HG02642 (cell line): ENCODE measurements around the gene CRB2.

Source experiments
- ATAC-seq: cut with Tn5 transposase; IDR thresholded peaks from one replicate; pipeline ENCODE4 v1.9.1; 2021; ENCODE audit warnings: mild to moderate bottlenecking; ENCODE audit not compliant: unreplicated experiment, poor library complexity

Gene CRB2

DNA sequence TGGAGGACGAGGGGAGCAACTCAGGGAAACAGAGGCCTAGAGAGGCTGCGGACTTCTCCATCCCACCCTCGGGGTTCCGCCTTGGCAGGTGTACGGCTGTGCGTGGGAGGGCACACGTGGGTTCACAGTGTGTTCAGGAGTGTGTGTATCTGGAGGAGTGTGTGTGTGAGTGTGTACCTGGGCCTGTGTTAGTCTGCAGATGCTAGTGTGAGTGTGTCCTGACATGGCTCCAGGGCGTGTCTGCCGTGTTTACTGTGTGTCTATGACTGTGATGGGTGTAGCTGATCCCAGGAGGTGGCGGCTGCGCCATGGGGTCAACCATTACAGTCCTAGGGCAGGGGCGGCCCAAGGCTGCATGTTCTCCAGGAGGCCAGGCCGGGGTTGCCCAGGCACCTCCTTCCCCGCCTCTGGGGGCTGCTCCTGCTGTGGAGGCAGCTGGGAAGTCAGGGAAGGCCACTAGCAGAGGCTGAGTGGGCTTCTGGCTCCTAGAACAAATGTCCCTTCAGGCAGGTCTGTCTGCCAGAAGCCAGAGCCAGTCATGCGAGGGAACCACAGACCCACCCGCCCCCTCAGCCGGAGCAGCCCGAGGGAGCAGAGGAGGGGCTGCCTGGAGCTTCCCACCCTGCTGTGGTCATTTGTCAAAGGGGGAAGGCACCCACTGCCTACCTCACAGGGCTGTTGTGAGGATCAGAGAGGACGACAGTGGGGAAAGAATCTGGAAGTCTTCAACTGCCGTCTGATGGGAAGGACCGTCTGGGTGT, 21.4 kb downstream of the CRB2 start:
- no peak for ATAC-seq

DNA sequence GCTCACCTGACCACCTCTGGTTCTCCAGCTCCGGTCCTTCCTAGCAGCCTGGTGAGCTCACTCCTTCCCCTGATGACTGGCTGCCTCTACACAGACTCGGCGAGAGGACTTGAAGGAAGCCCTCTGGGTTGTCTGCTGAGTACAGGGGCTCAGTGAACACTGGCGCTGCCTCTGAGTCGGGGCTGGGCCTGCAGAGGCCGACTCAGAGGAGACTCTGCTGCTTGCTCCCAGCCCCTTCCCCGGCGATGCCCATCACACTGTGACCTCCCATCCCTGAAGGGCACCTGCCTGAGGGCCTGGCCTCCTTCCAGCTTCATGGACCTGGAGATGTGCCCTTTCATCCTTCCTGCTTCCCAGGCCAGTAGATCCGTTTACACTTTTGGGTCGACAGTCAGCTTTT, 22.0 kb downstream of the CRB2 start:
- no peak for ATAC-seq

GRCh38 chr9:123378956-123379660, 23.1 kb downstream of the CRB2 start:
- no peak for ATAC-seq

DNA sequence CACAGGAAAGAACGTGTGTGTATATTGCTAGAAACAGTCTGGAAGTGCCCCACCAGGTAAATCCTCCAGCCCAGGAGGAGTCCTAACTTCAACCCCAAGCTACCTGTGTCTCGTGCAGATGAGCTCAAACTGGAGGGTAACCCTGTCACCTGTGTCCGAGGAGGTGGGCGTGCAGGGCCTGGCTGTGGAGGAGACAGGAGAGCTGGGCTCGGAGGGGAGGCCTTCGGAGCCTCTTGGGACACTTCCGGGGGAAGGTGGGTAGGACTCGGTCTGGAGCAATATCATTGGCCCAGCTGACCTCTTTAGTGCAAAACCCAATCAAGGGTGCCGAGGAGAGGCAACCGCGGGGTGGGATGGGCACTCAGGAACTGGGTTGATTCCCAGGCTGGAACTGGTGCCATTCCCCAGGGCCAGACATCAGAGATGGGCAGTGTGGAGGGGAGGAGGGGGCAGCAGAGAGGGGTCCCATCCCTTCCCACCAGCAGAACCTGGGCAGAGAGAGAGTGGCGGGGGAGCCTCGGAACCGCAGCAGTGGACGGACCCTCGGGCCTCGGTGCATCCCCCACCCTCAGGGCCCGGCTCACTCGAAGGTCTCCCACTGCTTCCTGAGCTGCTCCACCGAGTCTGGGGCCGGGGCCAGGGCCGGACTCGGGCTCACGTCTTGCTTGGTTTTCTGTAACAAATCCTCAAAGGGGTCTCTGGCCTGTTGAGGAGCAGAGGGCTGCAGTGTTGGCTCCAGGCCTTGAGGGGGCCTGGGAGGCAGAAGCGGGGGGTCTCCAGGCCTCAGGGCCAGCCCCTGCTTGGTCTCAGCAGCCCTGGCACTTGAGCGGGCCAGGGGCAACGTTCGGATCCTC, 25.1 kb downstream of the CRB2 start:
- ATAC-seq, result no peak

- ATAC-seq, result no peak
Measured at GRCh38 chr9:123382653-123383511, 26.9 kb downstream of the CRB2 start.

DNA sequence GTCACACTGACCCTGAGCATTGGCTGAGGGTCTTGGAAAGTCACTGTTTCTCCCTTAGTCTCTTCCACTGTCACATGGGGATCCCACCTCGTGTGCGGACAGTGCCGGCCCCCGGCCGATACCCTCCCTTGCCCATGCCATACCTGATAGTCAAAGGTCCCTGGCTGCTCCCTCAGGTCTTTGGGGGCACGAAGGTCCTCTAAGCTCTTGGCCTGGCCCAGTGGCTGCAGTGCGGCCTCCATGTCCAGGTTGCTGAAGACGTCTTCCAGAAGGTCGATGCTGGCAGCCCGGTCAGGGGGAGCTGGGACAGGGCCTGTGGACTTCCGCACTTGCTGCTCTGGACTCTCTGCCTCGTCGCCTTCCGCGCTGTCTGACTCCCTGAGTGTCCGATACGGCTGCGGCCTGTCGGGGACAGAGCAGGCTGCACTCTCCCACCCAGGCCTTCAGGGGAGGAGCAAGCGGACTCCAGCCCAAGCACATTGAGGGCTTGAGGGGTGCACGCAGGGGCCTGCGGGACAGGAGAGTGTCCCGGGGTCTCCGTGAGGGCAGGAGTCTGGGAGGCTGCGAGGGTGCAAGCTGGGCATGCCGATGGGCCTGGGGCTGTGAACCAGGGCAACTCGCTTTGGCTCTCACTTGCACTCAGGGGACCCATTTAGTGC, 27.6 kb downstream of the CRB2 start:
- no peak for ATAC-seq

DNA sequence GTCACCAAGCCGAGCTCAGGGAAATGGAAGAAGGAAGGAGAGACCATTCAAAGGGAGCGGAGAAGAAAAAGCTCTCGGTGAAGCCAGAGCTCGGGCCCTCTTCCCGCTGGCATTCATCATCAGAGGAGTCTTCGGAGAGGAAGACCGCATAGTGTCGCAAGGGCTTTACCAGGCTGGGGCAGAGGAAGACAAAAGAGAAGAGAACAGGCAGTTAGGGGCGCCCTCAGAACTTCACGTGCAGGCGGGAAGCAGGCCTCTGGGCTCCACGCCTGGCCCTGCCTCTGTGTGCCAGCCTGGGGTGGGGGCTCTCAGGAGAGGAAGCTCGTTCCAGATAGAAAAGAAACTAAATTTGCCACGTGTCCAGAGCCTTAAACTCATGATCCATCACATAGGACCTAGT, 31.7 kb downstream of the CRB2 start:
- ATAC-seq, result no peak

GRCh38 chr9:123389070-123389469, 33.1 kb downstream of the CRB2 start:
- no peak for ATAC-seq

DNA sequence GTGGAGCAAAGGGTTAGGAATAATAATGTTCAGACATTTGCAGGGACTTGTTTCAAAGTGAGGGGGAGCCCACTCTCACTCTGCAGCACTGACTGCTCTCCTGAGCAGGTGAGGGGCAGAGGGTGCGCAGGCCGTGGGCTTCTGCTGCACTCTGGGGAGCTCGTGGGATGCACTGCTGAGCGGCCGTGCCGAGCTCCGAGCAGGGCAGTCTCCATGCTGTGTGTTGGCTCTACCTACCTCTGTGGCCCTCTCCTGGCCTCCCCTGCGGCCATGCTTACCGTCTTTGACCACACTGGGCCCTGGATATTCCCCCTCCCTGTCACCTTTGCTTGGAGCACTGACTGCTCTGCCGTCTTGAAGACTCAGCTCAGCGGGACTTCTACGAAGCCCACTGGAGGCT, 33.7 kb downstream of the CRB2 start:
- ATAC-seq, result no peak

DNA sequence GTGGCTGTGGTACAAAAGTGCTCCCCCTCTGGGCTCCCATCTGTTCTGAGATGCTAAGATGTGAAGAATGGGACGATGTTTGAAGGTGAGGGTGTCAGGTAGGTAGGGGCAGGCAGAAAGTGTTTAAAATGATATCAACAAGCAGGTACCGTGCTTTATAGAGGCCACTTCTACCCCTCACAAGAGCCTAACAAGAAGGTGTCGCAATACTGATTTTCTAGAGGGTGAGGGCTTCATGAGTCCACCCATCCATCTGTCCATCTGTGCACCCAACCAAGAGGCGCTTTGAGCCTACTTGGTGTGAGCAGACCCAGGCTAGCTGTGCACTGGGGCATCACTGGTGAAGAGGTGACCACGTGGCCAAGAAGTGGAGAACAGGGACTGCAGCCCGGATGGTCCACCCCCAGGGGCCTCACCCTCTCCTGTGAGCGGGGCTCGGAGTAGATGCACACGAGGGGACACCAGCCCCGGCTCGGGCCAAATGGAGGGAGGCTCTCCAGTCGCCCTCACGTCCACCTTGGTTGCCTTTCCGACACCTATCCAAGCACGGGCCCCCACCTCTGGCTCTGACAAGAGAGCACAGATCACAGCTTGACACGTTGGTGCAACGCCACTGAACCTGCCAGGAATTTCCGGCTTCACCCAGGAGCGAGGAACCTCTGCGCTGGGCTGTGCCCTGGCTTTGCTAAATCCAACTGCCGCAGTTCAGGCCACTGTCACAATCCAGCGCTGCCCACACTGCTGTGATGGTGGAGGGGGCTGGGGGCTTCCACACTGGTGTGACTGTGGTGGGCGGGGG, 34.5 kb downstream of the CRB2 start:
- no peak for ATAC-seq

DNA sequence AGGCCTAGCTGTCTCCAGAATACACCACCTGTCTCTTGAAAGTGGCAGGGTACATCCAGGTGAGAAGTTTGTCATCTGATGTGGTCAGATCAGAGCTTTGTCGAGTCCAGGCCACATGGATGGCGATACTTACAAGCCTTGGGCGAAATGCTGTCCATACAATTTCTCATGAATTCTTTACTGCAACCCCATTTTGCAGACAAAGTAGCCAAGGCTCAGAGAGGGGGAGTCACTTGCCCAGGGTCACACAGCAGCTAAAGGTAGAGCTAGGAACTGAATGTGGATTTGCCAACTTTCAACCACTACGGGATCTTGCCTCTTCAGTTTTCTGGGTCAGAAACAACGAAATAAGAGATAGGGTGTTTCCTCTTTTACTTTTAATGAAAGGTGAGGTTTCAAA, 35.2 kb downstream of the CRB2 start:
- no peak for ATAC-seq

DNA sequence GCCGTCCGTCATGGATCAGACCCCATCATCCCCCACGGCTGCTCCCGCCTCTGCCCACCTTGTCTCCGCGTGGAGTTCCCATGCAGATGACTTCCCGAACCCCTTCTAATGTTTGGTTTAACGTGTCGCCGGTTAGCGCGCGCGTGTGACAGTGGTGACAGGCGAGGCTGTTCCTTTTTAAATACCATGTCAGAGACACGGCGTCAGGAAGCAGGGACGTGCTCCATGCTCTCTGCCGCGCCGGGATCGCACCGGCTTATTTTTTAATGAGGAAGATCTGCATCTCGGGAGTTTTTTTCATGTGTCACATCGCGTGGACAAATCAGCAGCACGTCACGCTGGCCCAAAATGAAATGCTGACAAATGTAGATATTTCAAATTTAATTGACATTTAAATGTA, 35.9 kb downstream of the CRB2 start:
- ATAC-seq, result no peak

DNA sequence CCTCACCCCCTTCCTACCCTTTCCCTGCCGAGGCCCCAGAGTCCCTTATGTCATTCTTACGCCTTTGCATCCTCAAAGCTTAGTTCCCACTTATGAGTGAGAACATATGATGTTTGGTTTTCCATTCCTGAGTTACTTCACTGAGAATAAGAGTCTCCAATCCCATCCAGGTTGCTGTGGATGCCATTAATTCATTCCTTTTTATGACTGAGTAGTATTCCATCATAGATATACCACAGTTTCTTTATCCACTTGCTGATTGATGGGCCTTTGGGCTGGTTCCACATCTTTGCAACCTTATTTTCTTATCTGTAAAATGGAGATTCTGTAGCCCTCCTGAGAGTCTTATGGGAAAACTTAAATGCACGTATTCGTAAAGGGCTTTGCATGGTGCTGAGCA, 36.8 kb downstream of the CRB2 start:
- ATAC-seq, result no peak

DNA sequence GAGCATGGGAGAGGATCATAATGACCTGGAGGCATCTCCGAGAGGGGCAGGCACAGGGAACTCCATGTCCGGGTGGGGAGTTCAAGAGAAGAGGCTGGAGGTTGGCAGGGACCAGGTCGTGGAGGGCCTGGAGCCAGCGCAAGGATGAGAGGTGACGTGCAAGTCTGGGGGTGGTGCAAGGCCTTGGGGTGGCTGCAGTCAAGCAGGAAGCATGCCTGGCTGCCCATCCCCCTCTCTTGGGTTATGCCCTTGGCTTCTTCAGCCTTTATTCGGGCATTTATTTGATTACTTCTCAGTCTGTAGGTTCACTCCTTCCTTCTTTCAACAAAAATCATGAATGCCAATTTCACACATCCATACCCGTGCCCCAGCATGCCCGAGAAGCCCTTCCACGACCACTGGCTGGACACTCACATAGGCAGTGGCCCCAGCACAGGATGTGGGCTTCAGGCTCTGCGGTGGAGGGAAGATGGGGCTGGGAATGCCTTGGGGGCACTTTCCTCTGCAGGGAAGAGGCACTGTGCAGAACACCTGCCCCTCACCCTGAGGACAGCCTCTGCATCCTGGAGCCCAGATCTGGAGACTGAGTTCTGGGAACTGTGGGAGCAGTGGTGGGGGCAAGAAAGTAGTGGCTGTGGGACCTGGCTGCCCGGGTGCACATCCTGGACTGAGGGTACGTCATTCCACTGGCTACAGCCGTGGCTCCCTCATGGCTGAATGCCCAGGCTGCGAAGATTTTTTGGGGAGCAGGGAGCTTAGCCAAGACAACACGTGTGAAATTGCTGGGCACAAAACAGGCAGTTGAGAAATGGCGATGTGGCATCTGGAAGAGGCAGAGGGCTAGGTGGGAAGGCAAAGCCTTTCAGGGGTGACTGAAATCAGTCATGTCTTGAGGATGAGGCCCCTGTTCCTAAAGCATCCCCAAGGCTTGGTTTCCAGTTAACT, 38.6 kb downstream of the CRB2 start:
- no peak for ATAC-seq

- ATAC-seq, result no peak
Measured at GRCh38 chr9:123395276-123395688, 39.3 kb downstream of the CRB2 start.

DNA sequence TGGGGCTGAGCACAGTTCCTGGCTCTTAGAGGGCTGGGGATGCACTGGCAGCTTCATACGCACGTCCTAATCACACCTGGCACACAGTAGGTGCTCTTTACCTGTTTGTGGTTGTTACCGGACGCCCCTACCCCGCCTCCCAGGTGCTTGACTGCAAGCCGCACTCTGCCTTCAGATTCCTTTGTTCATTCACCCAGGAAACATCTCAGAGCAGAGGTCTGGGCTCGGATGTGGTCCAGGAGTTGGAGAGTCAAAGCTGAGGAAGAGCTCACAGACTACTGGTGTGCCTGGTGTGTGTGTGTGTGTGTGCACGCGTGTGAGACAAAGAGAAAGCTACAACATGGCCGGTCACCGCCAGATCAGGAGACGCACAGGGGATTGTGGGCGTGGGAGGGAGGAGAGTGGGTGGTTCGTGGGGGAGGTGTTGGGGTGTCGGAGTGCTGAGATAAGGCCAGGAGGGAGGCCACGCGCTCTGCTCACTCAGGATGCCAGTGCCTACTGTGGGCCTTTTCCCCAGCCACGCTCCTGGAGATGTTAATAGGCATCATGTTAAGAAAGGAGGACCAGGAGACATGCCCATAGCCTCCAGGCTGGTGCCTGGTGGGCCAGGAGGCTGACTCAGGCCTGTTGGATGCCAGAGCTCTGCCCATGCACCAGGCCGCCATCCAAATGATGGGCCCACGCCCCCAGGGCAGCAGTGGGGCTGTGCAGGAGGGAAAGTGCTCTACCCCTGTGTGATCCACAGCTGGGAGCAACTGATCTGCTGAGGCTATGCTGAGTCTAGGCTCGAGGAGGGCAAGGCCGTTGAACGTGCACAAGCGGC, 39.9 kb downstream of the CRB2 start:
- ATAC-seq, result no peak

- no peak for ATAC-seq
Measured at GRCh38 chr9:123397975-123398374, 42.0 kb downstream of the CRB2 start.
